Lower leg skin (tissue), 4 donors: ENCODE measurements around the gene LMBR1. TPM values are rescaled to one million over a fixed set of nuclear protein-coding genes. Genes with fewer than 3 reads are reported as not detected.

Experiments used
- DNase-seq, 2 donors: peaks; one replicate each; pipeline ENCODE4 v3.0.0-alpha.2; 2019; ENCODE audit warnings: low spot score in 2 of 2
- H3K4me3 ChIP-seq: fragments of 200-600 bp; sonication (generic); 2 replicates; pipeline ENCODE4 v1.5.1; 2017; ENCODE audit warnings: mild to moderate bottlenecking, low read depth; ENCODE audit not compliant: poor library complexity, severe bottlenecking
- CTCF ChIP-seq, 3 donors: fragments of 450-650 bp; IDR thresholded peaks; one replicate each; pipeline ENCODE4 v1.5.1; 2016; ENCODE audit warnings: antibody characterized with exemption in 3 of 3, mild to moderate bottlenecking in 3 of 3, moderate library complexity in 2 of 3
- POLR2A ChIP-seq, 2 donors: fragments of 450-650 bp; IDR thresholded peaks; one replicate each; pipeline ENCODE4 v1.6.1; 2016 to 2017; ENCODE audit warnings: antibody characterized with exemption in 2 of 2, mild to moderate bottlenecking in 1 of 2, moderate library complexity in 1 of 2
- WGBS, 2 donors: methylation state at CpG; one replicate each; pipeline ENCODE4 v1.1.5; 2018; 5-methylcytosine and 5-hydroxymethylcytosine counted together
- intact Hi-C: fragments of 100-400 bp; cut with DNase I; formaldehyde crosslinking; loops from one replicate; pipeline ENCODE4 v1.15.0; 2023; ENCODE audit warnings: low total_unique reads
- total RNA-seq, 4 donors: library from RNA; depleted of rRNA; stranded (reverse); fragments of >200 nt; gene quantifications; one replicate each; pipeline ENCODE4 v1.1.0, GENCODE V29; 2016

The LMBR1 gene
- total RNA-seq, 4 donors from 2014 or later: 44.1 to 67.0 (median 55.9) TPM

- no peak overlapping the region for H3K4me3 ChIP-seq
- TF ChIP-seq CTCF (IDR thresholded peaks at IDR 0.05) (no peak), POLR2A (IDR thresholded peaks at IDR 0.05) (no peak)
- 95 to 97% methylated on average over 6 of the region's 6 CpGs for WGBS, 2 donors
- DNase-seq: no peak
- intact Hi-C loops: no loop called here
Observed at GRCh38 chr7:156766666-156767065, 126.3 kb downstream of the LMBR1 start.

GRCh38 chr7:156765901-156766656 lies 126.9 kb downstream of the LMBR1 start:
- no peak for TF ChIP-seq POLR2A (IDR thresholded peaks at IDR 0.05)
- no peak for TF ChIP-seq CTCF (IDR thresholded peaks at IDR 0.05)
- 79 to 89% methylated on average over 7 of the region's 7 CpGs for WGBS, 2 donors
- intact Hi-C loops: no loop called here
- no peak for DNase-seq
- H3K4me3 ChIP-seq: no peak overlapping the region

GRCh38 chr7:156764766-156765165 lies 128.2 kb downstream of the LMBR1 start:
- TF ChIP-seq POLR2A (IDR thresholded peaks at IDR 0.05) (no peak), CTCF (IDR thresholded peaks at IDR 0.05) (no peak)
- no peak overlapping the region for H3K4me3 ChIP-seq

GRCh38 chr7:156764016-156764669 lies 128.8 kb downstream of the LMBR1 start:
- intact Hi-C loops: no loop called here
- no peak for TF ChIP-seq POLR2A (IDR thresholded peaks at IDR 0.05)
- TF ChIP-seq CTCF (IDR thresholded peaks at IDR 0.05): no peak
- peak in 1 of 2 donors; percentile 30 for DNase-seq
- H3K4me3 ChIP-seq: no peak overlapping the region
- 31 to 32% methylated on average over 8 of the region's 8 CpGs for WGBS, 2 donors

More at GRCh38 chr7:156764766-156765165, 128.2 kb downstream of the LMBR1 start:
- DNase-seq: no peak
- 95 to 96% methylated on average over 3 of the region's 3 CpGs for WGBS, 2 donors
- intact Hi-C loops: no loop called here

- H3K4me3 ChIP-seq: no peak overlapping the region
- WGBS, 2 donors: 96 to 97% methylated on average over 7 of the region's 7 CpGs
- TF ChIP-seq CTCF (IDR thresholded peaks at IDR 0.05) (no peak), POLR2A (IDR thresholded peaks at IDR 0.05) (no peak)
- DNase-seq: no peak
- intact Hi-C loops: no loop called here
Observed at GRCh38 chr7:156759579-156760202, 133.3 kb downstream of the LMBR1 start.
